ENCODE results near the gene ALK. TPM values are rescaled to one million over a fixed set of nuclear protein-coding genes. Genes with fewer than 3 reads are reported as not detected.

ALK gene
- total RNA-seq, 1 donor from 2014 or later, result not detected

DNA sequence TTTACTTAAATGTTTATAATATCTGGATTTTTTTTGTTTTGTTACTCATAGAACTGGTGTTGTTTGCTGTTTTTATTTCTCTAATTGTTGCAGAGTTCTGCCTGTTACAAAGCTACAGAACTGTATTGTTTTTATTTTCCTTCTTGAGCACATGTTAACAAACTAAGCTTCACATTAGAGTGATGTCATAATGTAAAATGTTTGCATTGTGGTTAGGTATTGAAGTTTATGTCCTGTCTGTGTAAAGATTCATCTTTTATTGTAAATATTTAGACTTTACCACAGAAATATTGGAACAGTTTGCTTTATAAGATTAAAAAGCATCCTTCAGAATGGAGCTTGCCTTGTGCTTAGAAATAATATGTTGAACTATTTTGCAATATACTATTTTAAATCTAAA, 738.5 kb downstream of the ALK start:
- H3K36me3 ChIP-seq, result peaks cover 5 to 9% of the 10 kb centered on the region in 2 donors
- no peak for DNase-seq (ENCODE audit: low spot score in 2 of 2)

DNA sequence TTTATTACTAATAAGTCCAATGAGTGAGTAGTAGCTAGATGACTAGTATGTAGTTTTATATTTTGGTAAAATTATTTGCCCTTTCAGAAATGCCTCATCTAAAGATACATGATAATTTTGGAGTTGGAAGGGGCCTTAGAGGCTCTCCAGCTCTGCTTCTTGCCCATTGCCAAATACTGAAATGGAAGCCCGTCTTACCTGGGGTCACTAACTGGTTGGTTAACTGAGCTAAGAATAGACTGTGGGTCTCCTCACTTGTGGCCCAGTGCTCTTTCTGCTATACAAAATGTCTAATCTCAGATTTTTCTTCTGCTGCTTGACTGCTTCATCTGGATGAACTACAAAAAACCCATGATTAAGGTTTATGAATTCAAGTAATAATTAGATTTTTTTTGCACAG, 739.1 kb downstream of the ALK start:
- H3K27me3 ChIP-seq, result no peaks in the 10 kb centered on the region
- no peak overlapping the region for H3K27ac ChIP-seq
- intact Hi-C loops (cut with DNase I), result no loop called here
- H3K9me3 ChIP-seq, result no peaks in the 10 kb centered on the region
- H3K4me3 ChIP-seq, result no peak overlapping the region
- H3K4me1 ChIP-seq, result no peaks in the 10 kb centered on the region
- peaks cover 5 to 12% of the 10 kb centered on the region in 2 donors for H3K36me3 ChIP-seq
- TF ChIP-seq, protein P1, sequence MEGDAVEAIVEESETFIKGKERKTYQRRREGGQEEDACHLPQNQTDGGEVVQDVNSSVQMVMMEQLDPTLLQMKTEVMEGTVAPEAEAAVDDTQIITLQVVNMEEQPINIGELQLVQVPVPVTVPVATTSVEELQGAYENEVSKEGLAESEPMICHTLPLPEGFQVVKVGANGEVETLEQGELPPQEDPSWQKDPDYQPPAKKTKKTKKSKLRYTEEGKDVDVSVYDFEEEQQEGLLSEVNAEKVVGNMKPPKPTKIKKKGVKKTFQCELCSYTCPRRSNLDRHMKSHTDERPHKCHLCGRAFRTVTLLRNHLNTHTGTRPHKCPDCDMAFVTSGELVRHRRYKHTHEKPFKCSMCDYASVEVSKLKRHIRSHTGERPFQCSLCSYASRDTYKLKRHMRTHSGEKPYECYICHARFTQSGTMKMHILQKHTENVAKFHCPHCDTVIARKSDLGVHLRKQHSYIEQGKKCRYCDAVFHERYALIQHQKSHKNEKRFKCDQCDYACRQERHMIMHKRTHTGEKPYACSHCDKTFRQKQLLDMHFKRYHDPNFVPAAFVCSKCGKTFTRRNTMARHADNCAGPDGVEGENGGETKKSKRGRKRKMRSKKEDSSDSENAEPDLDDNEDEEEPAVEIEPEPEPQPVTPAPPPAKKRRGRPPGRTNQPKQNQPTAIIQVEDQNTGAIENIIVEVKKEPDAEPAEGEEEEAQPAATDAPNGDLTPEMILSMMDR (IDR thresholded peaks at IDR 0.05), result no peak
- no peak for DNase-seq (ENCODE audit: low spot score in 2 of 2)

More for the DNA sequence above, 738.5 kb downstream of the ALK start:
- Histone ChIP-seq H3K9me3 (no peaks in the 10 kb centered on the region), H3K27me3 (no peaks in the 10 kb centered on the region), H3K4me1 (no peaks in the 10 kb centered on the region), H3K4me3 (no peak overlapping the region), H3K27ac (no peak overlapping the region)
- TF ChIP-seq, protein P1 (IDR thresholded peaks at IDR 0.05), result no peak
- intact Hi-C loops (cut with DNase I), result no loop called here

DNA sequence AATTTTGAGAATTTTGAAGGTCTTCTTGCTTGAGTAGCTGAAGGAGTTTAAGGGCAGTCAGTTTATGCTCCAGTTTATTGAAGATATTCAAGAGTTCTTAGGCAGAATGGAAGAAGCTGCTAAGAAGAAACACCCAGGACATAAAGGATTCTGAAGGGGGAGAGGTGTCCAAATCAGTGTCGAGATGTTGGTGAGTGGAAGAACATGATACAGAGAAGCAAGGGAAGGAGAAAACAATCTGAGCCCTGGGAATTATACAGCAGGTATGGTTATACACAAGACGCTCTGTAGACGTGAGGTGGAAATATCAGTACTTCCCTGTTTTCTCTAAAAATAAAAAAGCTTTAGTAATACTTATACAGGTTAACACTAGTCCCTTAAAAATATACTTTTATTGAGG, 746.0 kb downstream of the ALK start:
- intact Hi-C loops (cut with DNase I), result no loop called here
- no peak overlapping the region for H3K4me3 ChIP-seq
- no peak for DNase-seq (ENCODE audit: low spot score in 2 of 2)
- no peaks in the 10 kb centered on the region for H3K4me1 ChIP-seq
- H3K36me3 ChIP-seq, result peaks cover 17 to 29% of the 10 kb centered on the region in 2 donors
- no peak overlapping the region for H3K27ac ChIP-seq
- H3K9me3 ChIP-seq, result no peaks in the 10 kb centered on the region
- H3K27me3 ChIP-seq, result no peaks in the 10 kb centered on the region
- TF ChIP-seq, protein P1 (IDR thresholded peaks at IDR 0.05), result no peak

DNA sequence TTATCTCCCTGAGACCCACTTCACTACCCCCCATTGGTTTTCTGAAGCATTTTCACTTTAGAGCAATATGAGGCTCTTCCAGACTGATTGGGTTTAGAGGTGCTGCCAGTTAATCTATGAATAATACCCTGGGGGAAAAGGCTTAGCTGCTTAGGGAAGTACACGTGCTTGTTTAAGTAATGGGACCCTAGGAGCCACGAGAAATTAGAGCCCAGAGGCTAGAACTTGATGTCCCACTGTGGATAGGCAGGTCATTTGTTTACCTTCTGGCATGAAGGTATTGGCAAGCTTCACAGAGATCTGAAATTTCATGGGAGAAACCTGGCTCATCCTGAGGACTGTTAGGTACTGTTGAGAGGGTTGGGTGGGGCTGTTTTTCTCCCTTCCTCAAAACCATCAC, 746.4 kb downstream of the ALK start:
- intact Hi-C loops (cut with DNase I), result no loop called here
- Histone ChIP-seq H3K27me3 (no peaks in the 10 kb centered on the region), H3K36me3 (peaks cover 17 to 29% of the 10 kb centered on the region in 2 donors), H3K27ac (no peak overlapping the region), H3K9me3 (no peaks in the 10 kb centered on the region), H3K4me1 (no peaks in the 10 kb centered on the region), H3K4me3 (no peak overlapping the region)
- no peak for DNase-seq (ENCODE audit: low spot score in 2 of 2)
- TF ChIP-seq, protein P1 (IDR thresholded peaks at IDR 0.05), result no peak

DNA sequence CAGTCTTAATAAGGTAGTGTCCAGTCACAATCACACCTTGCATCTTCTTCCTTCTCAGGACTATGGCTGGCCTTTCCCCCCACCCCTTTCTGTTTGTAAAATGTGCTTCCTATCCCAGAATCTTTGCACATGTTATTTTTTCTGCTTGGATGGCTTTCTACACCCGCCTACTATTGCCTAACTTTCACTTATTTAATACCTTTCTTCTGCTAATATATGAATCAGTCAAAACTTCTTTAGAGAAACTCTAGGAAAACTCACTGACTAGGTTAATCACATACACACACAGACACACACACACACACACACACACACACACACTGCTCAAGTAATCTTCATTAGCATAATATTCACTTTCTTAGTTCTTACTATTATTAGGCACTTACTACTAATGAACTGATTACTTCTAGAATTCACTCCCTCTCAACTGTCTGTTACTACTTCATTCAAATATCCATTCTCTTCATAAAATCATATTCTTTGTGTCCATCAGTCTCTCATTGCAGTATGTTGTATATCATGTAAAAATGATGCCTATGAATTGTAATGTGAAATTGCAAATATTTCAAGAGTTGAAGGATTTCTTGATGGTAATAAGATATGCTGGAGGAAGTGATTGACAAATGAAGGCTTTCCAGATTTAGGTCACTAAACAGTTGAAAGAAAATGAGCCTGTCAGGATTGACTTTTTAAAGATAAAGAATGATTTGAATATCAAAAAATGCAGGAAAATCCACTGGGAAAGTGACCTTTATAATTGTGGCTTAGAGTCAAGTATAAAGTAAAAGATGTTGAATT, 754.9 kb downstream of the ALK start:
- no peak overlapping the region for H3K27ac ChIP-seq
- peaks cover 10 to 11% of the 10 kb centered on the region in 2 donors for H3K36me3 ChIP-seq
- no peaks in the 10 kb centered on the region for H3K4me1 ChIP-seq
- TF ChIP-seq, protein P1 (IDR thresholded peaks at IDR 0.05), result no peak
- no peak for DNase-seq (ENCODE audit: low spot score in 2 of 2)
- H3K9me3 ChIP-seq, result no peaks in the 10 kb centered on the region
- H3K27me3 ChIP-seq, result no peaks in the 10 kb centered on the region
- intact Hi-C loops (cut with DNase I), result no loop called here
- no peak overlapping the region for H3K4me3 ChIP-seq
